HL-60 (cell line): ENCODE data around the gene NAPSA.
"Not testable (repeated sequence)": the region's sequence is repeated elsewhere in the genome, so short reads cannot be mapped to it uniquely, and the experiment has no call there.

Experiments used
- DNase-seq, 2 experiments: peaks; one replicate each; pipeline ENCODE4 v3.0.0-alpha.2; 2010 to 2020; ENCODE audit warnings: low read depth in 1 of 2, low spot score in 1 of 2
- H3K27ac ChIP-seq: fragments of 250-450 bp; sonication (Bioruptor Pico); replicated peaks from 2 replicates; pipeline ENCODE4 v1.5.1; 2020; ENCODE audit warnings: mild to moderate bottlenecking, moderate library complexity
- H3K27me3 ChIP-seq: fragments of 250-450 bp; sonication (Bioruptor Pico); 2 replicates; pipeline ENCODE4 v1.5.1; 2021; ENCODE audit warnings: mild to moderate bottlenecking, moderate library complexity; ENCODE audit not compliant: insufficient read depth, poor library complexity, severe bottlenecking
- H3K4me3 ChIP-seq: replicated peaks from 2 replicates; pipeline ENCODE4 v1.5.1; 2011; ENCODE audit warnings: mild to moderate bottlenecking, control low read depth, low read length; ENCODE audit not compliant: insufficient read depth
- CTCF ChIP-seq: IDR thresholded peaks from one replicate; pipeline ENCODE4 v1.5.1; 2011; ENCODE audit warnings: low read length, control low read depth, inconsistent platforms; ENCODE audit not compliant: insufficient read depth
- GABPA ChIP-seq: IDR thresholded peaks from 2 replicates; pipeline ENCODE4 v1.6.1; 2012; ENCODE audit warnings: low read depth
- POLR2AphosphoS5 ChIP-seq: IDR thresholded peaks from 2 replicates; pipeline ENCODE4 v1.6.1; 2012; ENCODE audit warnings: low read depth
- SPI1 ChIP-seq: IDR thresholded peaks from 2 replicates; pipeline ENCODE4 v1.6.1; 2012; ENCODE audit warnings: low read depth, mild to moderate bottlenecking, borderline replicate concordance
- TF ChIP-seq, protein P1 (sequence below): IDR thresholded peaks from 2 replicates; pipeline ENCODE4 v1.6.1; 2012; ENCODE audit warnings: low read depth; ENCODE audit not compliant: insufficient replicate concordance

Gene NAPSA

GRCh38 chr19:50341091-50341564 is 24.3 kb downstream of the NAPSA start:
- Histone ChIP-seq H3K27me3 (no peaks in the 10 kb centered on the region), H3K4me3 (no peak overlapping the region), H3K27ac (no peak overlapping the region)
- no peak for TF ChIP-seq GABPA
- no peak for TF ChIP-seq CTCF
- TF ChIP-seq POLR2AphosphoS5: no peak
- TF ChIP-seq, protein P1, sequence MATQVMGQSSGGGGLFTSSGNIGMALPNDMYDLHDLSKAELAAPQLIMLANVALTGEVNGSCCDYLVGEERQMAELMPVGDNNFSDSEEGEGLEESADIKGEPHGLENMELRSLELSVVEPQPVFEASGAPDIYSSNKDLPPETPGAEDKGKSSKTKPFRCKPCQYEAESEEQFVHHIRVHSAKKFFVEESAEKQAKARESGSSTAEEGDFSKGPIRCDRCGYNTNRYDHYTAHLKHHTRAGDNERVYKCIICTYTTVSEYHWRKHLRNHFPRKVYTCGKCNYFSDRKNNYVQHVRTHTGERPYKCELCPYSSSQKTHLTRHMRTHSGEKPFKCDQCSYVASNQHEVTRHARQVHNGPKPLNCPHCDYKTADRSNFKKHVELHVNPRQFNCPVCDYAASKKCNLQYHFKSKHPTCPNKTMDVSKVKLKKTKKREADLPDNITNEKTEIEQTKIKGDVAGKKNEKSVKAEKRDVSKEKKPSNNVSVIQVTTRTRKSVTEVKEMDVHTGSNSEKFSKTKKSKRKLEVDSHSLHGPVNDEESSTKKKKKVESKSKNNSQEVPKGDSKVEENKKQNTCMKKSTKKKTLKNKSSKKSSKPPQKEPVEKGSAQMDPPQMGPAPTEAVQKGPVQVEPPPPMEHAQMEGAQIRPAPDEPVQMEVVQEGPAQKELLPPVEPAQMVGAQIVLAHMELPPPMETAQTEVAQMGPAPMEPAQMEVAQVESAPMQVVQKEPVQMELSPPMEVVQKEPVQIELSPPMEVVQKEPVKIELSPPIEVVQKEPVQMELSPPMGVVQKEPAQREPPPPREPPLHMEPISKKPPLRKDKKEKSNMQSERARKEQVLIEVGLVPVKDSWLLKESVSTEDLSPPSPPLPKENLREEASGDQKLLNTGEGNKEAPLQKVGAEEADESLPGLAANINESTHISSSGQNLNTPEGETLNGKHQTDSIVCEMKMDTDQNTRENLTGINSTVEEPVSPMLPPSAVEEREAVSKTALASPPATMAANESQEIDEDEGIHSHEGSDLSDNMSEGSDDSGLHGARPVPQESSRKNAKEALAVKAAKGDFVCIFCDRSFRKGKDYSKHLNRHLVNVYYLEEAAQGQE: no peak
- TF ChIP-seq SPI1: no peak
- DNase-seq: peak; percentile 16 to 79

DNA sequence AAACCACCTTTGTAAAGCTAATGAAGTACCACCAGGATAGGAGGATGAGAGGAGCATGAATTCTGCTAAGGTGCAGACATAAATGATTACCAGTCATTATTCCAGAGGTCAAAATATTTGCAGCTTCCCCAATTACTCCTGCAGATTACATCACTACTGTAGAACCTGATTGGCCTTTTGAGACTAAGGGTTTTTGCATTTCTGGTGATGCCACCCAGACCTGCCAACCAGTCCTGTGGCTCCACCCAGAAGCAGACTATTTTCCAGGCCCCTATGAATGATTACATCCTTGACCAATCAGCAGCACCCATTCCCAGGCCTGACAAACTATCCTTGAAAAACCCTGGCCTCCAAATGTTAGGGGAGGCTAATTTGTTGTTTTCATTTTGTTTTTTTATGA is 25.1 kb downstream of the NAPSA start:
- Histone ChIP-seq H3K4me3 (no peak overlapping the region), H3K27me3 (no peaks in the 10 kb centered on the region), H3K27ac (no peak overlapping the region)
- DNase-seq: no peak
- no peak for TF ChIP-seq POLR2AphosphoS5
- no peak for TF ChIP-seq GABPA
- TF ChIP-seq SPI1: no peak
- TF ChIP-seq, protein P1: no peak
- no peak for TF ChIP-seq CTCF

DNA sequence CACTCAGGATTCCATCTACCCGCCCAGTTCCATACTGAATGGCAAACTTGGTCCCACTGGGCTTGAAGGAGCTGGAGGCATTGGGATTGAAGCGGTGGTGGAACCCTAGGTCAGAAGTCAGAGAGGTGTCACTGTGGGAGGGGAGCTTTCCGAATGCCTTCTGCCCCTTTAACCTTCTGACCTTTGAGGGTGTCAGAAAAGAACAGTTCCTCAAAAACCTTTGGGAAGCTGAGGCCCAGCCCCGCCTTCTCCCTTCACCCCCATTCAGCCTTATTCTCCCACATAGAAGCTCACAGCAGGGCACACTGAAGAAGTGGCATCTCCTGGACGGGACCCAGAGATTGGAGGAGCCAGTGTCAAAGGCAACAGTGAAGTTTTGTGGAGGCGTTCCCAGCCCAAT is 28.4 kb downstream of the NAPSA start:
- not testable (repeated sequence) for H3K27me3 ChIP-seq, H3K27ac ChIP-seq, H3K4me3 ChIP-seq, DNase-seq

DNA sequence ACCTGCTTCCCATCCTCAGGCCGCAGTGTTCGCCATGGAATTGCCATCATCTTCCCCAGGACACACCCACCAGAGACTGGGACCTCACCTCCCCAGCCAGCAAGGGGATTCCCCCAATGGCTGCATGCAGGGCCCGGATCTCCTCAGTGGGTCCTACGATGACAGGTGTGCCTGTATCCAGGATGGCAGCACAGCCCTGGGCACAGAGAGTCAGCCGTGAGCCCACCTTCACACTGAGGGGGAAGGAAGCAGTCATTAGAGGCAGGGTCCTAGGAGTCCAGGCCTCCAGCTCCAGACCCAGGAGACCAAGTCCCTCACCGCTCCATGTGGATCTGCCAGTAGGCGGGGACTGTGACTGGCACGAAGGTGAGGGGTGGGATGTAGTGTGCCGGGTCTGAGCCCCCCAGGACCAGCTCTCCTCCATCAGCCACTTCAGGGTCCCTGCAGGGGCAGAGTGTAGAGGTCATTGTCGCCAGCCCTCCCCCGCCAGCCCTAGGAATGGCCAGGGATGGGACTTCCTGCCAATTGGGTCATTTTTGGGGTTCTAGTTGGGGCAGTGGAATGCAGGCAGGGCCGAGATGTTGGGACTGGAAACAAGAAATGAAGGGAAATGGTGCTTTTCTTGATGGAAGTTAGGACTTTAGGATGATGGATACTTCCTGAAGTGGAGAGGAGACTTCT is 30.6 kb downstream of the NAPSA start:
- Histone ChIP-seq H3K27me3 (peaks cover 20% of the 10 kb centered on the region), H3K27ac (no peak overlapping the region), H3K4me3 (no peak overlapping the region)
- DNase-seq: no peak
- TF ChIP-seq POLR2AphosphoS5 (no peak), GABPA (no peak), SPI1 (no peak), CTCF (no peak)
- TF ChIP-seq, protein P1: no peak
